Measurements from ENCODE around the gene FGF14.

DNA sequence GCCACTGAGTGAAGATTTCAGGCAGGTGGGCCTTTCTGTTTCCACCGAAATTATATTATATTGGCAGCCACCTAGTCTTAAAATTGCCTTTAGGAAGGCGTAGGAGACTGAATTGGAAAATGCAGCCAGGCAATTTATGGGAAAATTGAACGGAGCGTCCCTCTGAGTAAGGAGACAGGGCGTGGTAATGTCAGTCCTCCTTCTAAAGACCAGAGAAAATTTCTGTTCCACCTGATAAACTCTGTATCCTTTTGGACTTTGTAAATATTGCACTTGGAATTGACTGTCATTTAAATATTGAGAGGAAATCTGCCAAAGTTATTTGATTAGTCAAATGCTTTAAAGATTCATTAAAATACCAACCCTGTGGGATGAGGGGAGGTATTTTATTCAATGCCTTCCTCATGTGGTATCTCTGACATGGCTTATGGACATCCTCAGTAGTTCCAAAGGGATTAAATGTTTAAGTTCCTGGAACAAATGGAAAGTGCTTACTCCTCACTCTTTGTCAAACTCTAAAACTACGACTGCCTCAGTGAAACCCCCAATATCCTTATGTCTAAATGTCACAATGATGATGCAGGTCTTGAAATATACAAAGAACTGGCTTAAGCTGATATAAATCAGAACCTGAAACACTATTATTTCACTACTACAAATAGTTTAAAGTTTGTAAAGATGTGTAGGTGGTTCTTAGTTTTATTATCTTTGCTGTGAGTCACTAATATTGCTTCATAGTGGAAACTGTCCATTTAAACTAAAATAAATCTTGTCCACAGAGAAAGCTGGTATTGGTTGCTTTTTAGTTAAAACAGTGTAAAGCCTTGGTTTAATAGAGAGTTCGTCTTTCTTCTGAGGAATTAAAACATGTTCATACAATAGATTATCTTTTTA lies 203.2 kb downstream of the FGF14 start:
- TF ChIP-seq, protein P1, sequence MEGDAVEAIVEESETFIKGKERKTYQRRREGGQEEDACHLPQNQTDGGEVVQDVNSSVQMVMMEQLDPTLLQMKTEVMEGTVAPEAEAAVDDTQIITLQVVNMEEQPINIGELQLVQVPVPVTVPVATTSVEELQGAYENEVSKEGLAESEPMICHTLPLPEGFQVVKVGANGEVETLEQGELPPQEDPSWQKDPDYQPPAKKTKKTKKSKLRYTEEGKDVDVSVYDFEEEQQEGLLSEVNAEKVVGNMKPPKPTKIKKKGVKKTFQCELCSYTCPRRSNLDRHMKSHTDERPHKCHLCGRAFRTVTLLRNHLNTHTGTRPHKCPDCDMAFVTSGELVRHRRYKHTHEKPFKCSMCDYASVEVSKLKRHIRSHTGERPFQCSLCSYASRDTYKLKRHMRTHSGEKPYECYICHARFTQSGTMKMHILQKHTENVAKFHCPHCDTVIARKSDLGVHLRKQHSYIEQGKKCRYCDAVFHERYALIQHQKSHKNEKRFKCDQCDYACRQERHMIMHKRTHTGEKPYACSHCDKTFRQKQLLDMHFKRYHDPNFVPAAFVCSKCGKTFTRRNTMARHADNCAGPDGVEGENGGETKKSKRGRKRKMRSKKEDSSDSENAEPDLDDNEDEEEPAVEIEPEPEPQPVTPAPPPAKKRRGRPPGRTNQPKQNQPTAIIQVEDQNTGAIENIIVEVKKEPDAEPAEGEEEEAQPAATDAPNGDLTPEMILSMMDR (IDR thresholded peaks at IDR 0.05) = no peak
- no peak for TF ChIP-seq POLR2AphosphoS5 (IDR thresholded peaks at IDR 0.05)
- no peak for TF ChIP-seq POLR2A (IDR thresholded peaks at IDR 0.05)
- no peak for TF ChIP-seq EP300 (IDR thresholded peaks at IDR 0.05; ENCODE audit: low read depth)
